ENCODE data around the gene TMEM233. TPM values are rescaled to one million over a fixed set of nuclear protein-coding genes. Genes with fewer than 3 reads are reported as not detected.

Gene TMEM233
- under 1 TPM; 0.10 to 0.13 TPM for total RNA-seq

DNA sequence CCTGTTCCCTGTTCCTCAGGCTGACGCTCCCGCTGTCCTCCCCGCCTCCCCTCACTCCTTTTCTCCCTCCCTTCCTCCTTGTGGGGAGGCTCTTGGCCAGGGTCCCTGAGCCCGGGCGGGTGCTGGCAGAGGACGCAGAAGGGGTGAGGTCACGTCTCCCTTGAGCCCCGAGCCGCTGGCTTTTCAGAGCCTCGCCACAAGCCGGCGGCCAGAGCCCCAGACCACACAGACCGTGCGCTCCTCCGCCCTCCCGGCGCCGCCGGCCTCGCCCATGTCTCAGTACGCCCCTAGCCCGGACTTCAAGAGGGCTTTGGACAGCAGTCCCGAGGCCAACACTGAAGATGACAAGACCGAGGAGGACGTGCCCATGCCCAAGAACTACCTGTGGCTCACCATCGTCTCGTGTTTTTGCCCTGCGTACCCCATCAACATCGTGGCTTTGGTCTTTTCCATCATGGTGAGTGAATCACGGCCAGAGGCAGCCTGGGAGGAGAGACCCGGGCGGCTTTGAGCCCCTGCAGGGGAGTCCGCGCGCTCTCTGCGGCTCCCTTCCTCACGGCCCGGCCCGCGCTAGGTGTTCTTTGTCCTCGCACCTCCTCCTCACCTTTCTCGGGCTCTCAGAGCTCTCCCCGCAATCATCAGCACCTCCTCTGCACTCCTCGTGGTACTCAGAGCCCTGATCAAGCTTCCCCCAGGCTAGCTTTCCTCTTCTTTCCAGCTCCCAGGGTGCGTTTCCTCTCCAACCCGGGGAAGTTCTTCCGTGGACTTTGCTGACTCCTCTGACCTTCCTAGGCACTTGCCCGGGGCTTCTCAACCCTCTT, at the start of gene TMEM233:
Gene TMEM233, plus strand, starts transcription at position 197 of the 821 bp plus-strand sequence. Its CDS starts 75 bp downstream, at position 272.
- Histone ChIP-seq H3K9ac (ENCODE audit: low read depth in 2 of 2, low read length in 2 of 2) (no peak within 1 kb of the TSS), H3K9me3 (no peaks in the 10 kb centered on the region), H3K27ac (no peak within 1 kb of the TSS), H3K27me3 (peaks cover 20% of the 10 kb centered on the region), H3K4me1 (no peaks in the 10 kb centered on the region), H3K36me3 (no peaks in the 10 kb centered on the region), H3K4me3 (no peak within 1 kb of the TSS)
- TF ChIP-seq, protein P1, sequence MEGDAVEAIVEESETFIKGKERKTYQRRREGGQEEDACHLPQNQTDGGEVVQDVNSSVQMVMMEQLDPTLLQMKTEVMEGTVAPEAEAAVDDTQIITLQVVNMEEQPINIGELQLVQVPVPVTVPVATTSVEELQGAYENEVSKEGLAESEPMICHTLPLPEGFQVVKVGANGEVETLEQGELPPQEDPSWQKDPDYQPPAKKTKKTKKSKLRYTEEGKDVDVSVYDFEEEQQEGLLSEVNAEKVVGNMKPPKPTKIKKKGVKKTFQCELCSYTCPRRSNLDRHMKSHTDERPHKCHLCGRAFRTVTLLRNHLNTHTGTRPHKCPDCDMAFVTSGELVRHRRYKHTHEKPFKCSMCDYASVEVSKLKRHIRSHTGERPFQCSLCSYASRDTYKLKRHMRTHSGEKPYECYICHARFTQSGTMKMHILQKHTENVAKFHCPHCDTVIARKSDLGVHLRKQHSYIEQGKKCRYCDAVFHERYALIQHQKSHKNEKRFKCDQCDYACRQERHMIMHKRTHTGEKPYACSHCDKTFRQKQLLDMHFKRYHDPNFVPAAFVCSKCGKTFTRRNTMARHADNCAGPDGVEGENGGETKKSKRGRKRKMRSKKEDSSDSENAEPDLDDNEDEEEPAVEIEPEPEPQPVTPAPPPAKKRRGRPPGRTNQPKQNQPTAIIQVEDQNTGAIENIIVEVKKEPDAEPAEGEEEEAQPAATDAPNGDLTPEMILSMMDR (IDR thresholded peaks at IDR 0.05) = no peak
- DNase-seq = no peak
- intact Hi-C loops (cut with DNase I) = no loop called here

- intact Hi-C loops (cut with DNase I) = loop anchor here (10.0 kb wide), 3 partner anchors 100 to 1140 kb away; no protein-coding TSS in a partner anchor
These were observed 48.6 kb upstream of the TMEM233 start for GRCh38 chr12:119544765-119545625.

DNA sequence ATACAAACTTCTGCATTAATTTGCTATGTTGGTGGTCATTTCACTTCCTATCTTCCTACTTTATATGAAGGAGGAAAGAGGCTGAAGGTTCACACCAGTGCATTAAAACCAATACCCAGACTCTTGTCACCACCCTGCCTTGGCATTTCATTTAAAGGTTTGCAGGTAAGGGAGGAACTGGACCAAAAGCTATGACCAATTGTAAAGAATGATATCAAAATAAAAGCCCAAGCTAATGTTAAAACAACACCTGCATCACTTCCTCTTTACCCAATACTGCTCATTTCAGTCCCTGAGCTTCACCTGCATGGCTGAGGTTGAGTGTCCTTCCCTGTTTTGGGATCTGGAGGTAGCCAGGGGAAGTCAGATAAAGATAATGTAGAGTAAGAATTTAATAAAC, 47.2 kb upstream of the TMEM233 start:
- TF ChIP-seq, protein P1 (IDR thresholded peaks at IDR 0.05) = no peak
- Histone ChIP-seq H3K27me3 (no peaks in the 10 kb centered on the region), H3K4me3 (no peak overlapping the region), H3K27ac (no peak overlapping the region), H3K9me3 (no peaks in the 10 kb centered on the region), H3K4me1 (no peaks in the 10 kb centered on the region), H3K9ac (ENCODE audit: low read depth in 2 of 2, low read length in 2 of 2) (no peak overlapping the region), H3K36me3 (no peaks in the 10 kb centered on the region)
- no peak for DNase-seq
- intact Hi-C loops (cut with DNase I) = loop anchor here (10.0 kb wide), 3 partner anchors 102 to 1142 kb away; no protein-coding TSS in a partner anchor

More at GRCh38 chr12:119544765-119545625, 48.6 kb upstream of the TMEM233 start:
- H3K27ac ChIP-seq = no peak overlapping the region
- no peaks in the 10 kb centered on the region for H3K36me3 ChIP-seq
- H3K4me1 ChIP-seq = no peaks in the 10 kb centered on the region
- no peaks in the 10 kb centered on the region for H3K27me3 ChIP-seq
- H3K9ac ChIP-seq (ENCODE audit: low read depth in 2 of 2, low read length in 2 of 2) = no peak overlapping the region
- H3K9me3 ChIP-seq = no peaks in the 10 kb centered on the region
- DNase-seq = peak; percentile 57
- TF ChIP-seq, protein P1 (IDR thresholded peaks at IDR 0.05) = peak; percentile 83
- H3K4me3 ChIP-seq = no peak overlapping the region

DNA sequence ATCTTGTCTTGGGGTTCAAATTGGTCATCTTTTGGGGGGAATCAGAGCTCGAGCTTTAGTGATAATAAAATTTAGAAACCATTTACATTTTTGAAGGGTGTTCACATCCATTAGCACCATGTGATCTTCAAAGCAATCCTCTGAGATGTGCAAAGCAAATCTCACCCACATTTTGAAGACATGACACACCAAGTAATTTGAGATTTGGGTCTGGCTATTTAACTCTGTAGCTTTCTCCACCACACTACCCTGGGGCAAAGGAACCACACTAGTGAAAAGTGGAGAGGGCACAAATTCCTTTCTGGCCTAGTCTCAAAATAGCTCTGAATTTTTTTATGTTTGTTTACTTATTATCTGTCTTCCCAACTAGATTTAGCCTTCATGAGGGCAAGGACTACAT, 46.6 kb upstream of the TMEM233 start:
- H3K4me1 ChIP-seq = no peaks in the 10 kb centered on the region
- no peaks in the 10 kb centered on the region for H3K27me3 ChIP-seq
- intact Hi-C loops (cut with DNase I) = loop anchor here (10.0 kb wide), 3 partner anchors 102 to 1142 kb away; no protein-coding TSS in a partner anchor
- no peak overlapping the region for H3K27ac ChIP-seq
- H3K9ac ChIP-seq (ENCODE audit: low read depth in 2 of 2, low read length in 2 of 2) = no peak overlapping the region
- no peaks in the 10 kb centered on the region for H3K9me3 ChIP-seq
- TF ChIP-seq, protein P1 (IDR thresholded peaks at IDR 0.05) = no peak
- no peaks in the 10 kb centered on the region for H3K36me3 ChIP-seq
- no peak for DNase-seq
- no peak overlapping the region for H3K4me3 ChIP-seq

DNA sequence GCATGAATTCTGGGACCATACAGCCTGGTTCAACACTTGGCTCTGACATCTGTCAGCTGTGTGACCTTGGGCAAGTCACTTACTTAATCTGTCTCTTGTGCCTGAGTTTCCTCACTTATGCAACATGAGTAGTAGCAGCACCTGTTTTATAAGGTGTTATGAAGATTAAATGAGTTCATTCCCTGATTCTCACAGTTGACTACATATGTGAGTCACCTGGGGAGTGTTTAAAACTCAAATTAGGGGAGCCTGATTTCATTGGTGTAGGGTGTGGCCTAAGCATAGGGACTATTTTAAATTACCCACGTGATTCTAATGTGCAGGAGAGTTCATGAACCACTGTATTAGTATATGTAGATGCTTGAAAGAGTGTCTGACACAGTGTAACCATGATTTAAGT, 36.7 kb upstream of the TMEM233 start:
- H3K9me3 ChIP-seq = no peaks in the 10 kb centered on the region
- no peak overlapping the region for H3K4me3 ChIP-seq
- no peak overlapping the region for H3K9ac ChIP-seq (ENCODE audit: low read depth in 2 of 2, low read length in 2 of 2)
- H3K4me1 ChIP-seq = no peaks in the 10 kb centered on the region
- intact Hi-C loops (cut with DNase I) = no loop called here
- TF ChIP-seq, protein P1 (IDR thresholded peaks at IDR 0.05) = no peak
- DNase-seq = no peak
- no peaks in the 10 kb centered on the region for H3K36me3 ChIP-seq
- H3K27ac ChIP-seq = no peak overlapping the region
- H3K27me3 ChIP-seq = no peaks in the 10 kb centered on the region
